SH-SY5Y (cell line): ENCODE data around the gene GORAB.

Experiments
- GATA2 ChIP-seq: IDR thresholded peaks from 2 replicates; pipeline ENCODE4 v1.6.1; 2011; ENCODE audit warnings: mild to moderate bottlenecking, low read depth, low read length
- GATA3 ChIP-seq: IDR thresholded peaks from 2 replicates; pipeline ENCODE4 v1.6.1; 2011; ENCODE audit warnings: low read depth, mild to moderate bottlenecking, low read length, moderate library complexity

GRCh38 chr1:170593173-170594011 is 61.4 kb downstream of the GORAB start:
- TF ChIP-seq GATA2: no peak
- TF ChIP-seq GATA3: no peak
